IPS-15b (cell line): ENCODE results near the gene WFDC2.

ENCODE experiments used
- H3K27me3 ChIP-seq: one replicate; pipeline ENCODE4 v1.6.1; 2013; ENCODE audit warnings: low read length; ENCODE audit not compliant: control insufficient read depth, insufficient read depth
- H3K36me3 ChIP-seq: one replicate; pipeline ENCODE4 v1.6.1; 2013; ENCODE audit warnings: low read length; ENCODE audit not compliant: control insufficient read depth, insufficient read depth
- H3K4me1 ChIP-seq: one replicate; pipeline ENCODE4 v1.6.1; 2013; ENCODE audit warnings: mild to moderate bottlenecking, low read length; ENCODE audit not compliant: control insufficient read depth, insufficient read depth
- H3K4me3 ChIP-seq: one replicate; pipeline ENCODE4 v1.5.1; 2013; ENCODE audit warnings: low read depth, low read length
- H3K9ac ChIP-seq: one replicate; pipeline ENCODE4 v1.6.1; 2013; ENCODE audit warnings: low read depth, mild to moderate bottlenecking, low read length
- H3K9me3 ChIP-seq: one replicate; pipeline ENCODE4 v1.6.1; 2013; ENCODE audit warnings: mild to moderate bottlenecking, low read length; ENCODE audit not compliant: control insufficient read depth, insufficient read depth

The WFDC2 gene

DNA sequence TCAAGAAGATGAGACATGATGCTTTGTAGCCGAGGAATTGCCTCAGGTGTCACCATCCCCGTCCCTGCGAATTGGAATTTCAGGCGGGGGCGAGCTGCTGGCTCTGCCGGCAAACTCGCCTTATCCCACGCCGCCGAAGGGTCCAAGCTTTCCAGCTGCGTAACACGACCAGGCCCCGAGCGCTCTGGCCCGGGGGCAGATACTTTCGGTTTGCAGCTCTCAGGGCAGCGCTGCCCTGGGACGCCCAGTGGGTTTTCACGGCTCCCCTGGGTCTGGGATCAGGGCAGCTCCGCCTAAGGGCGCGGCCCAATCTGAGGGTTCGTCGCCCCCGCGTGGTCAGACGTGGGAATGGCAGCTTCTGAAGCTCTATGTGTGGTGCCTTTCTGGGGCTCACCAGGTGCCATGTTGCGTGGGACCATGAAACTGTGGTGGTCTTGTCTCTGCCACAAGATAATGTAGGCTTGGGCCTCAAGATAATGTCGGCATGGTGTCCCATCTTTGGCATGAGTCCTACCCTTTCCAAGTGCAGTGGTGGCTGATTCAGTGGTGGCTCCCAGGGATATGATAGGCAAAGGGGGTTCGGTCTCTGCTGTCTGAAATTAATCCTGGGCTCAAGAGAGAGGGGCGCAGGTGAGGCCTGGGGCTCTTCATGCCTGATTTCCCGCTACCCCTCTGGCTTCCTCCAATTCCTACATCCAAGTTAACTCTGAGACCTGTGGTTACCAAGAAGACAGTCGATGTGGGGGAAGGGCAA, 32.6 kb upstream of the WFDC2 start:
- peaks cover 6% of the 10 kb centered on the region for H3K27me3 ChIP-seq
- H3K9me3 ChIP-seq = no peaks in the 10 kb centered on the region
- no peaks in the 10 kb centered on the region for H3K4me1 ChIP-seq
- H3K9ac ChIP-seq = peak overlapping the region; percentile 70
- peak overlapping the region; percentile 60 for H3K4me3 ChIP-seq
- H3K36me3 ChIP-seq = no peaks in the 10 kb centered on the region

GRCh38 chr20:45440424-45440823, 29.1 kb upstream of the WFDC2 start:
- Histone ChIP-seq H3K9ac (no peak overlapping the region), H3K4me3 (no peak overlapping the region), H3K4me1 (no peaks in the 10 kb centered on the region), H3K9me3 (no peaks in the 10 kb centered on the region), H3K36me3 (no peaks in the 10 kb centered on the region), H3K27me3 (peaks cover 6% of the 10 kb centered on the region)

DNA sequence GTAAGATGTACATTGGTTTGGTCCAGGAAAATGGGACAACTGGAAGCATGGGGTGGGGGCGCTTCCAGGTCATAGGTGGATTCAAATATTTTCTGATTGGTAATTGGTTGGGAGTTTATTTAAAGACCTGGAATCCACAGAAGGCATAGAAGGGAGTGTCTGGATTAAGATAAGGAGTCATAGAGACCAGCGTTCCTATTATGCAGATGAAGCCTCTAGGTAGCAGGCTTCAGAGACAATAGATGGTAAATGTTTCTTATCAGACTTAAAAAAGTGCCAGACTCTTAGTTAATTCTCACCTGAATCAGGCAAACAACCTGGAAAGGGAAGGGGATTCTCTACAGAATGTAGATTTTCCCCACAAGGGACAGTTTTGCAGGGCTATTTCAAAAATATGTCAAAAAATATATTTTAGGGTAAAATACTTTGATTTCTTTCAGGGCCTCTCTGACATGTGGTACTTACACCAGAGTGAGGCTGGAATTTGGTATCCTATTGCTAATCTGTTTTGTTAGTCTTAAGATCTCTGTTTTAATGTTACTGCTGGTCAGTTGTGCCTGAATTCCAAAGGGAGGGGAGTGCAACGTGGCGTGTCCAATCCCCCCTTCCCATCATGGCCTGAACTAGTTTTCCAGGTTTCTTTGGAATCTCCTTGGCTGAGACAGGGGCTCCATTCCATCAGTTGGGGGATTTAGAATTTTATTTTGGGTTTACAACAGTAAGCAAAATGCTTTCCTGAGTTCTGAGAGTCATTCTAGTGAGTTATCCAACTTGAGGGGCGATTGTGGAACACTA, 28.5 kb upstream of the WFDC2 start:
- Histone ChIP-seq H3K9me3 (no peaks in the 10 kb centered on the region), H3K9ac (no peak overlapping the region), H3K4me3 (no peak overlapping the region), H3K4me1 (no peaks in the 10 kb centered on the region), H3K36me3 (no peaks in the 10 kb centered on the region), H3K27me3 (peaks cover 1% of the 10 kb centered on the region)

GRCh38 chr20:45441746-45442145, 27.8 kb upstream of the WFDC2 start:
- Histone ChIP-seq H3K4me1 (no peaks in the 10 kb centered on the region), H3K27me3 (no peaks in the 10 kb centered on the region), H3K9me3 (no peaks in the 10 kb centered on the region), H3K36me3 (no peaks in the 10 kb centered on the region), H3K4me3 (no peak overlapping the region), H3K9ac (no peak overlapping the region)

GRCh38 chr20:45444050-45444449, 25.5 kb upstream of the WFDC2 start:
- Histone ChIP-seq H3K36me3 (no peaks in the 10 kb centered on the region), H3K9me3 (no peaks in the 10 kb centered on the region), H3K27me3 (no peaks in the 10 kb centered on the region), H3K4me1 (peaks cover 2% of the 10 kb centered on the region), H3K4me3 (no peak overlapping the region), H3K9ac (no peak overlapping the region)

DNA sequence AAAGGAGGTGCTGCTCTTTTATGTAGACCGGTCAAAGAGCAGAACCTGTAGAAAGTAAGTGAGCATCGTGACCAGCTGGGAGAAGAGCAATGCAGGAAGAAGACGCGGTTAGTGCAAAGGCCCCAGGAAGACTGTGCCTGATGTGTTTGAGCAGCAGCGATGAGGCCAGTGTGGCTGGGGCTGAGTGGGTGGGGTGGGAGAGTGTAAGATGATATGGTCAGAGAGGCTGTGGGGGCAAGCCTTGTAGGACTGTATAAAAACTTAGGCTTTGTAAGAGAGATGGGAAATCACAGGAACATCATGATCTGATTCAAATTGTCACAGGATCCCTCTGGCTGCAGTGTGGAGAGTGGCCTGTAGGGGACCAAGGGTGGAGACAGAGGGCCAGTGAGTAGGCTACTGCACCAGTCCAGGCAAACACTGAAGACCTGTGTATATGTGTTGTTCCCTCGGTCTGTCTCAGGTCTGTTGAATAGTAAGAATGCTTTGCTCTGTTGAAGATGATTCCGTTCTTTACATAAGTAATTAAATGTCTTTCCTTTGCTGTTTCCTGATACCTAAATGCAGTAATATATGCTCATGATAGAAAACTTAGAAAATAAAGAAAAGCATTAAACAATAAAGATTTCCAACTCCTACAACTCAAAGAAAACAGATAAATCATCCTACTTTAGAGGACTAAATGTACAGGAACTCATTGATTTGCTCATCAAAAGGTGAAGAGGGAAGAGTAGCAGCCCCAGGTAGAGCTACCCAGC, 23.6 kb upstream of the WFDC2 start:
- H3K4me3 ChIP-seq = no peak overlapping the region
- H3K4me1 ChIP-seq = peaks cover 2% of the 10 kb centered on the region
- H3K27me3 ChIP-seq = no peaks in the 10 kb centered on the region
- no peaks in the 10 kb centered on the region for H3K9me3 ChIP-seq
- no peaks in the 10 kb centered on the region for H3K36me3 ChIP-seq
- H3K9ac ChIP-seq = no peak overlapping the region

GRCh38 chr20:45448270-45448669, 21.3 kb upstream of the WFDC2 start:
- no peak overlapping the region for H3K9ac ChIP-seq
- no peaks in the 10 kb centered on the region for H3K36me3 ChIP-seq
- peaks cover 2% of the 10 kb centered on the region for H3K4me1 ChIP-seq
- H3K27me3 ChIP-seq = no peaks in the 10 kb centered on the region
- H3K9me3 ChIP-seq = no peaks in the 10 kb centered on the region
- no peak overlapping the region for H3K4me3 ChIP-seq

- no peak overlapping the region for H3K4me3 ChIP-seq
- H3K9ac ChIP-seq = no peak overlapping the region
- H3K36me3 ChIP-seq = no peaks in the 10 kb centered on the region
- H3K4me1 ChIP-seq = peaks cover 2% of the 10 kb centered on the region
- H3K27me3 ChIP-seq = no peaks in the 10 kb centered on the region
- no peaks in the 10 kb centered on the region for H3K9me3 ChIP-seq
Measured at GRCh38 chr20:45449528-45449927, 20.0 kb upstream of the WFDC2 start.

DNA sequence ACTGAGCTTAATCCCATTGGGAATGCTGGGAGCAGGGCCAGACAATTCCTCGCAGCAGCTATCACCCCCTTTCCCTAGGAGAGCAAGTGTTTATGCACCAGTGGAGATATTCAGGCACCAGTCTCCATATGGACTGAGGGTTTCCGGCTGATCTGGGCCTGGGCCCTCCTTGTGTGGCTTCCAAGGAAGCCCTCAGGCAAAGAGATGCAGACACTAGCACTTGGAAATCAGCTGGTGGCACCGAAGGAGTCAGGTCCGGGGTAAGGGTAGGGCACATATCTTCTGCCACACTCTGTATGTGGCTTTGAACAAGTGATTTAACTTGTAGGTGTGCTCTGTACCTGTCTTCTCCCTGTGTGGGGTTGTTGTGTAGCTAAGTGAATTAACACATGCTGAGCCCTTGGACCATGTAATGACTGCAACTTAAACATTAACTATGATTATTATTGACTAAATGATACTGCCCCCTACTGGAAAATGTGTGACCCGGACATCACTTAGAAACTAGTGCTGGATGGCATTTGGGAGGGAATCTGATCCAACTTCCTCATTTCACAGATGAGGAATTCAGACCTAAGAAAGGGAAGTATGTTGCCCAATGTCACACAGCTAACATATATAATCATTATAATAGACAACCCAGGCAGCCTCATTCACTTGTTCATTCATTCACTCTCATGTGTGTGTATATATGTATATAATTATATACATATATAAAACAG, 19.3 kb upstream of the WFDC2 start:
- Histone ChIP-seq H3K4me1 (peaks cover 2% of the 10 kb centered on the region), H3K4me3 (no peak overlapping the region), H3K27me3 (no peaks in the 10 kb centered on the region), H3K36me3 (no peaks in the 10 kb centered on the region), H3K9me3 (no peaks in the 10 kb centered on the region), H3K9ac (no peak overlapping the region)

- no peaks in the 10 kb centered on the region for H3K27me3 ChIP-seq
- H3K9me3 ChIP-seq = no peaks in the 10 kb centered on the region
- no peak overlapping the region for H3K4me3 ChIP-seq
- H3K36me3 ChIP-seq = no peaks in the 10 kb centered on the region
- H3K9ac ChIP-seq = no peak overlapping the region
- H3K4me1 ChIP-seq = peaks cover 2% of the 10 kb centered on the region
Measured at GRCh38 chr20:45452238-45452637, 17.3 kb upstream of the WFDC2 start.
